ENCODE results near the gene EPHA6. TPM values are rescaled to one million over a fixed set of nuclear protein-coding genes. Genes with fewer than 3 reads are reported as not detected.

The EPHA6 gene
- total RNA-seq, 1 experiment from 2014 or later, result 2.7 TPM

DNA sequence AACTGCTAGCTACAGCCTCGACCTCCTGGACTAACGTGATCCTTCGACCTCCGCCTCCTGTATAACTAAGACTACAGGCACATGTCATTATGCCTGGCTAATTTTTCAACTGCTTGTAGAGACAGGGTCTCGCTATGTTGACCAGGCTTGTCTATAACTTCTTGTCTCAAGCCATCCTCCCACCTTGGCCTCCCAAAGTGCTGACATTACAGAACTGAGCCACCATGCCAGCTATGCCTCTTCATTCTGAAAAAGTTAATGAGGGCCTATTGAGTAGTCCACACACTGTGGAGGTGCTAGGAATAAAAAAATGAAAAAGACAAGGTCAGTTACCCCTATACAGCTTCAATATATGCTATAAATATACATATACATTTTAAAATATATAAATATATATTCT is 18.3 kb upstream of the EPHA6 start:
- Histone ChIP-seq H3K4me1 (no peaks in the 10 kb centered on the region), H3K9me3 (no peaks in the 10 kb centered on the region), H3K27me3 (replicated peaks; ENCODE audit: control insufficient read depth, insufficient read depth, low read length) (no peaks in the 10 kb centered on the region), H3K4me3 (ENCODE audit: low read depth, low read length) (no peak overlapping the region), H3K36me3 (ENCODE audit: control insufficient read depth, insufficient read depth, low read length) (no peaks in the 10 kb centered on the region)
- H3K4me3 Mint-ChIP-seq (ENCODE audit: unreplicated experiment), result no peak overlapping the region
- no peak for DNase-seq
- intact Hi-C loops (cut with micrococcal nuclease; ENCODE audit: unreplicated experiment), result no loop called here
- H3K9me3 Mint-ChIP-seq (ENCODE audit: unreplicated experiment), result peaks cover 11% of the 10 kb centered on the region
- TF ChIP-seq, protein P1, sequence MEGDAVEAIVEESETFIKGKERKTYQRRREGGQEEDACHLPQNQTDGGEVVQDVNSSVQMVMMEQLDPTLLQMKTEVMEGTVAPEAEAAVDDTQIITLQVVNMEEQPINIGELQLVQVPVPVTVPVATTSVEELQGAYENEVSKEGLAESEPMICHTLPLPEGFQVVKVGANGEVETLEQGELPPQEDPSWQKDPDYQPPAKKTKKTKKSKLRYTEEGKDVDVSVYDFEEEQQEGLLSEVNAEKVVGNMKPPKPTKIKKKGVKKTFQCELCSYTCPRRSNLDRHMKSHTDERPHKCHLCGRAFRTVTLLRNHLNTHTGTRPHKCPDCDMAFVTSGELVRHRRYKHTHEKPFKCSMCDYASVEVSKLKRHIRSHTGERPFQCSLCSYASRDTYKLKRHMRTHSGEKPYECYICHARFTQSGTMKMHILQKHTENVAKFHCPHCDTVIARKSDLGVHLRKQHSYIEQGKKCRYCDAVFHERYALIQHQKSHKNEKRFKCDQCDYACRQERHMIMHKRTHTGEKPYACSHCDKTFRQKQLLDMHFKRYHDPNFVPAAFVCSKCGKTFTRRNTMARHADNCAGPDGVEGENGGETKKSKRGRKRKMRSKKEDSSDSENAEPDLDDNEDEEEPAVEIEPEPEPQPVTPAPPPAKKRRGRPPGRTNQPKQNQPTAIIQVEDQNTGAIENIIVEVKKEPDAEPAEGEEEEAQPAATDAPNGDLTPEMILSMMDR (IDR thresholded peaks at IDR 0.05; ENCODE audit: insufficient read depth in 1 of 2, low read depth in 1 of 2, low read length in 1 of 2, severe bottlenecking in 1 of 2, unreplicated experiment in 1 of 2), result no peak
- H3K4me1 Mint-ChIP-seq (ENCODE audit: low read depth, unreplicated experiment), result no peaks in the 10 kb centered on the region
- H3K27me3 Mint-ChIP-seq (ENCODE audit: insufficient read depth, unreplicated experiment), result no peaks in the 10 kb centered on the region
- H3K27ac Mint-ChIP-seq (ENCODE audit: unreplicated experiment), result no peak overlapping the region
- ChIA-PET CTCF (no interaction called here), POLR2A (no interaction called here)
- no peaks in the 10 kb centered on the region for H3K36me3 Mint-ChIP-seq (ENCODE audit: insufficient read depth, unreplicated experiment)
- BruUV-seq (replicated peaks), result no TSS peak

DNA sequence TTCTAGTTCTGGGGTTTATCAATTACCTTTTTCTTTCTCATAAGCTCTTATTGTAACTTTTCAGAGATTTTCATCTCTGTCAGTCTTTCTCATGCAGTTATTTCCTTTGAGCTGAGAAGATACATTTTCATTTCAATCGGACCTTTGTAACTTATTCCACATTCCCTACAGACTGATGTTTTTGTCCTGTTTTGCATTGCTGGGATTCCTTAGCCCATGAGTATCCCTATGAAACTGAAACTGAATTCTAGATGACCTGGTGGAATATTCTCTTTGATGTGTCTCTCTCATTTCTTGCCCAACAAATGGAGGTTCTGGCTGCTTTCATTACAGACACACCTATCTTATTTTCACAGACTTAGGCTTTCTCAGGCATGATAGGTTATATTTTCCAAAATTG is 10.5 kb upstream of the EPHA6 start:
- Histone ChIP-seq H3K36me3 (ENCODE audit: control insufficient read depth, insufficient read depth, low read length) (no peaks in the 10 kb centered on the region), H3K4me3 (ENCODE audit: low read depth, low read length) (no peak overlapping the region), H3K9me3 (no peaks in the 10 kb centered on the region), H3K4me1 (peaks cover 9% of the 10 kb centered on the region; the same call in 1 of the 2 replicates), H3K27me3 (replicated peaks; ENCODE audit: control insufficient read depth, insufficient read depth, low read length) (no peaks in the 10 kb centered on the region)
- TF ChIP-seq, protein P1 (IDR thresholded peaks at IDR 0.05; ENCODE audit: insufficient read depth in 1 of 2, low read depth in 1 of 2, low read length in 1 of 2, severe bottlenecking in 1 of 2, unreplicated experiment in 1 of 2), result no peak
- no peaks in the 10 kb centered on the region for H3K4me1 Mint-ChIP-seq (ENCODE audit: low read depth, unreplicated experiment)
- no peaks in the 10 kb centered on the region for H3K36me3 Mint-ChIP-seq (ENCODE audit: insufficient read depth, unreplicated experiment)
- no TSS peak for BruUV-seq (replicated peaks)
- POLR2A ChIA-PET, result no interaction called here
- H3K9me3 Mint-ChIP-seq (ENCODE audit: unreplicated experiment), result no peaks in the 10 kb centered on the region
- intact Hi-C loops (cut with micrococcal nuclease; ENCODE audit: unreplicated experiment), result loop anchor here (1.0 kb wide), 1 partner anchor 73 kb away; no protein-coding TSS in a partner anchor
- CTCF ChIA-PET, result no interaction called here
- no peaks in the 10 kb centered on the region for H3K27me3 Mint-ChIP-seq (ENCODE audit: insufficient read depth, unreplicated experiment)
- peak overlapping the region; percentile 19 for H3K27ac Mint-ChIP-seq (ENCODE audit: unreplicated experiment)
- H3K4me3 Mint-ChIP-seq (ENCODE audit: unreplicated experiment), result no peak overlapping the region
- peak in 1 of 2 experiments; percentile 16 for DNase-seq

DNA sequence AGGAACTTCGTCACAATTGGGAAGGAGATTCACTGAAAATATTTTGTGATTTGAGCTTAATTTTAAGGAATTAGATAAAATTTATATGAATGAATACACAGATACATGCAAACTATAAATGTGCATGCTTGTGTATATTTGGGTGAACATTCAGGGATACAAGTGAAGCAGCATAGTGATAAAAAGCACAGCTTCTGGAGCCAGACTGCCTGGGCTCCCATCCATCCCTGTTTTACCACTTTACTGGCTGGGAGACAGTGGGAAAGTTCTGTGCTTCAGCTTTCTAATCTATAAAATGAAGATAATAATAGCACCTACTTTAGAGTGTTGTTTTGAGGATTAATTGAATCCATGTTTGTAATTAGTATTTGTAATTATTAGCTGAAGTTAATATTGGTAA is 8.1 kb upstream of the EPHA6 start:
- POLR2A ChIA-PET, result no interaction called here
- H3K36me3 Mint-ChIP-seq (ENCODE audit: insufficient read depth, unreplicated experiment), result no peaks in the 10 kb centered on the region
- TF ChIP-seq, protein P1 (IDR thresholded peaks at IDR 0.05; ENCODE audit: insufficient read depth in 1 of 2, low read depth in 1 of 2, low read length in 1 of 2, severe bottlenecking in 1 of 2, unreplicated experiment in 1 of 2), result no peak

More for the DNA sequence above, 8.1 kb upstream of the EPHA6 start:
- Histone ChIP-seq H3K27me3 (replicated peaks; ENCODE audit: control insufficient read depth, insufficient read depth, low read length) (no peaks in the 10 kb centered on the region), H3K4me1 (peaks cover 9% of the 10 kb centered on the region; the same call in 1 of the 2 replicates), H3K36me3 (ENCODE audit: control insufficient read depth, insufficient read depth, low read length) (no peaks in the 10 kb centered on the region), H3K4me3 (ENCODE audit: low read depth, low read length) (no peak overlapping the region), H3K9me3 (no peaks in the 10 kb centered on the region)
- no TSS peak for BruUV-seq (replicated peaks)
- no peak for DNase-seq
- intact Hi-C loops (cut with micrococcal nuclease; ENCODE audit: unreplicated experiment), result no loop called here
- no peak overlapping the region for H3K4me3 Mint-ChIP-seq (ENCODE audit: unreplicated experiment)
- no peaks in the 10 kb centered on the region for H3K4me1 Mint-ChIP-seq (ENCODE audit: low read depth, unreplicated experiment)
- no peak overlapping the region for H3K27ac Mint-ChIP-seq (ENCODE audit: unreplicated experiment)
- CTCF ChIA-PET, result no interaction called here
- H3K27me3 Mint-ChIP-seq (ENCODE audit: insufficient read depth, unreplicated experiment), result no peaks in the 10 kb centered on the region
- H3K9me3 Mint-ChIP-seq (ENCODE audit: unreplicated experiment), result no peaks in the 10 kb centered on the region

All from Caco-2 (cell line).